ENCODE data around the gene CDK10. TPM values are rescaled to one million over a fixed set of nuclear protein-coding genes. Genes with fewer than 3 reads are reported as not detected.

Gene CDK10
- total and polyA plus RNA-seq, 10 of the 15 experiments (the other 5 are each of a cell fraction or from before 2014, with no cell fraction given), result 1.5 to 58.7 (median 36.0) TPM

DNA sequence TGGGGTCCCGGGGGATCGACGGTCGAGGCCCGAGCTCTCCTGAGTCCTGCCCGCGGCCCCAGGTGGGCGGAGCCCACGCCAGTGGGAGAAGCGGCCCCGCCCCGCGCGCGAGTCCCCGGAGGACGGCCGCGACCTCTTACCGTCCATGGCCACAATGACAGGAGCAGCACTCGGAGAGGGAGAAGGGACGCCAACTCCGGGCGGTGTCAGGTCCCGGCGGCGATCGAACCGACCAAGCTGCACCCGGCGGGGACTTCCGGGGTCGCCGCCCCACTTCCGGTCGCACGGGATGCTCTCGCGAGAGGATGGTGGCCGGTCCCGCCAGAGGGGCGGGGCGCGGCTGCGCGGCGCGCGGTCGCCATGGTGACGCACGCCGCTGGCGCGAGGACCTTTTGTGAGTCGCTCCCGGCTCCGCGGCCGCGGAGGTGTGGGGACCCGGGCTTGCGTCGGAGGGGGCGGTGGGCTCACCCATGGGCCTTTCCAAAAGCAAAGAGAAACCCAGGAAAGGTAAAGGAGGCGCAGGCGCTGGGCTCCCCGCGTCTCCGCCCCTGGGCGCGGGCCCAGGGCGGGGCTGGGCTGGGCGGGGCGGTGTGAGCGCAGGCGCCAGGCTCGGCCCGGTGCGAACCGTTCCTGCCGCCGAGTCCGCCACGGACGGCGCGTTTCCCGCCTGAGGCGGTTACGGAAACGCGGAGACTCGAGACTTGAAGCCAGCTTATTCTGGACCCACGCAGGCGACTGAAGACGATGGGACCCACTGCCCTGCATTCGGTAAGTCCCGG is 28.9 kb upstream of the CDK10 start, which contains the start of the genes CHMP1A and SPATA33 (continued):
- TF ChIP-seq, protein P1, sequence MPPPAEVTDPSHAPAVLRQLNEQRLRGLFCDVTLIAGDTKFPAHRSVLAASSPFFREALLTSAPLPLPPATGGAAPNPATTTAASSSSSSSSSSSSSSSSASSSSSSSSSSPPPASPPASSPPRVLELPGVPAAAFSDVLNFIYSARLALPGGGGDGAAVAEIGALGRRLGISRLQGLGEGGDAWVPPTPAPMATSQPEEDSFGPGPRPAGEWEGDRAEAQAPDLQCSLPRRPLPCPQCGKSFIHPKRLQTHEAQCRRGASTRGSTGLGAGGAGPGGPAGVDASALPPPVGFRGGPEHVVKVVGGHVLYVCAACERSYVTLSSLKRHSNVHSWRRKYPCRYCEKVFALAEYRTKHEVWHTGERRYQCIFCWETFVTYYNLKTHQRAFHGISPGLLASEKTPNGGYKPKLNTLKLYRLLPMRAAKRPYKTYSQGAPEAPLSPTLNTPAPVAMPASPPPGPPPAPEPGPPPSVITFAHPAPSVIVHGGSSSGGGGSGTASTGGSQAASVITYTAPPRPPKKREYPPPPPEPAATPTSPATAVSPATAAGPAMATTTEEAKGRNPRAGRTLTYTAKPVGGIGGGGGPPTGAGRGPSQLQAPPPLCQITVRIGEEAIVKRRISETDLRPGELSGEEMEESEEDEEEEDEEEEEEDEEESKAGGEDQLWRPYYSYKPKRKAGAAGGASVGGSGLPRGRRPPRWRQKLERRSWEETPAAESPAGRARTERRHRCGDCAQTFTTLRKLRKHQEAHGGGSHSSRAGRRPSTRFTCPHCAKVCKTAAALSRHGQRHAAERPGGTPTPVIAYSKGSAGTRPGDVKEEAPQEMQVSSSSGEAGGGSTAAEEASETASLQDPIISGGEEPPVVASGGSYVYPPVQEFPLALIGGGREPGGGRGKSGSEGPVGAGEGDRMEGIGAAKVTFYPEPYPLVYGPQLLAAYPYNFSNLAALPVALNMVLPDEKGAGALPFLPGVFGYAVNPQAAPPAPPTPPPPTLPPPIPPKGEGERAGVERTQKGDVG (CRISPR knock-in tag; IDR thresholded peaks at IDR 0.05), result no peak
- TF ChIP-seq, protein P2, sequence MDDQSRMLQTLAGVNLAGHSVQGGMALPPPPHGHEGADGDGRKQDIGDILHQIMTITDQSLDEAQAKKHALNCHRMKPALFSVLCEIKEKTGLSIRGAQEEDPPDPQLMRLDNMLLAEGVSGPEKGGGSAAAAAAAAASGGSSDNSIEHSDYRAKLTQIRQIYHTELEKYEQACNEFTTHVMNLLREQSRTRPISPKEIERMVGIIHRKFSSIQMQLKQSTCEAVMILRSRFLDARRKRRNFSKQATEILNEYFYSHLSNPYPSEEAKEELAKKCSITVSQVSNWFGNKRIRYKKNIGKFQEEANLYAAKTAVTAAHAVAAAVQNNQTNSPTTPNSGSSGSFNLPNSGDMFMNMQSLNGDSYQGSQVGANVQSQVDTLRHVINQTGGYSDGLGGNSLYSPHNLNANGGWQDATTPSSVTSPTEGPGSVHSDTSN (IDR thresholded peaks at IDR 0.05; ENCODE audit: insufficient replicate concordance, low read depth, low read length), result no peak
- TF ChIP-seq NFXL1 (IDR thresholded peaks at IDR 0.05; ENCODE audit: borderline replicate concordance) (no peak), JUNB (IDR thresholded peaks at IDR 0.05) (no peak), RAD21 (IDR thresholded peaks at IDR 0.05; ENCODE audit: insufficient read depth, low read depth, low read length) (no peak), TCF7 (IDR thresholded peaks at IDR 0.05; ENCODE audit: borderline replicate concordance) (no peak), SMARCA5 (IDR thresholded peaks at IDR 0.05) (no peak), POLR2AphosphoS2 (IDR thresholded peaks at IDR 0.05; ENCODE audit: low read depth, low read length) (peak; percentile 72; the same call in 1 of the 2 replicates), POLR2AphosphoS5 (IDR thresholded peaks at IDR 0.05; ENCODE audit: low read length) (peak; percentile 94), SPI1 (IDR thresholded peaks at IDR 0.05; ENCODE audit: borderline replicate concordance, insufficient read depth, low read depth, low read length) (no peak), MTA2 (IDR thresholded peaks at IDR 0.05; ENCODE audit: low read depth) (no peak), NFYB (IDR thresholded peaks at IDR 0.05; ENCODE audit: insufficient read depth, low read depth, low read length) (no peak), GATAD2B (conservative IDR thresholded peaks at IDR 0.05; ENCODE audit: low read depth) (peak; percentile 97), ZNF207 (IDR thresholded peaks at IDR 0.05; ENCODE audit: borderline replicate concordance) (no peak; the same call in 1 of the 2 replicates), BHLHE40 (IDR thresholded peaks at IDR 0.05; ENCODE audit: borderline replicate concordance in 1 of 2, low read depth in 2 of 2, low read length in 1 of 2) (peak in 1 of 2 experiments; percentile 63; a peak in 2 of 4 replicates), FOXK2 (IDR thresholded peaks at IDR 0.05) (no peak), SIN3A (IDR thresholded peaks at IDR 0.05; ENCODE audit: low read depth, low read length) (peak; percentile 95), SIX5 (IDR thresholded peaks at IDR 0.05; ENCODE audit: low read depth, low read length, severe bottlenecking) (peak; percentile 31), NRF1 (conservative IDR thresholded peaks at IDR 0.05; ENCODE audit: low read depth, low read length) (peak; percentile 27; the same call in 1 of the 2 replicates)
- TF ChIP-seq, protein P3, sequence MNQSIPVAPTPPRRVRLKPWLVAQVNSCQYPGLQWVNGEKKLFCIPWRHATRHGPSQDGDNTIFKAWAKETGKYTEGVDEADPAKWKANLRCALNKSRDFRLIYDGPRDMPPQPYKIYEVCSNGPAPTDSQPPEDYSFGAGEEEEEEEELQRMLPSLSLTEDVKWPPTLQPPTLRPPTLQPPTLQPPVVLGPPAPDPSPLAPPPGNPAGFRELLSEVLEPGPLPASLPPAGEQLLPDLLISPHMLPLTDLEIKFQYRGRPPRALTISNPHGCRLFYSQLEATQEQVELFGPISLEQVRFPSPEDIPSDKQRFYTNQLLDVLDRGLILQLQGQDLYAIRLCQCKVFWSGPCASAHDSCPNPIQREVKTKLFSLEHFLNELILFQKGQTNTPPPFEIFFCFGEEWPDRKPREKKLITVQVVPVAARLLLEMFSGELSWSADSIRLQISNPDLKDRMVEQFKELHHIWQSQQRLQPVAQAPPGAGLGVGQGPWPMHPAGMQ (IDR thresholded peaks at IDR 0.05; ENCODE audit: borderline replicate concordance), result no peak
- TF ChIP-seq, protein P4, sequence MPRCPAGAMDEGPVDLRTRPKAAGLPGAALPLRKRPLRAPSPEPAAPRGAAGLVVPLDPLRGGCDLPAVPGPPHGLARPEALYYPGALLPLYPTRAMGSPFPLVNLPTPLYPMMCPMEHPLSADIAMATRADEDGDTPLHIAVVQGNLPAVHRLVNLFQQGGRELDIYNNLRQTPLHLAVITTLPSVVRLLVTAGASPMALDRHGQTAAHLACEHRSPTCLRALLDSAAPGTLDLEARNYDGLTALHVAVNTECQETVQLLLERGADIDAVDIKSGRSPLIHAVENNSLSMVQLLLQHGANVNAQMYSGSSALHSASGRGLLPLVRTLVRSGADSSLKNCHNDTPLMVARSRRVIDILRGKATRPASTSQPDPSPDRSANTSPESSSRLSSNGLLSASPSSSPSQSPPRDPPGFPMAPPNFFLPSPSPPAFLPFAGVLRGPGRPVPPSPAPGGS (IDR thresholded peaks at IDR 0.05; ENCODE audit: borderline replicate concordance, insufficient read depth, low read depth, low read length, poor library complexity, severe bottlenecking), result no peak
- TF ChIP-seq, protein P5, sequence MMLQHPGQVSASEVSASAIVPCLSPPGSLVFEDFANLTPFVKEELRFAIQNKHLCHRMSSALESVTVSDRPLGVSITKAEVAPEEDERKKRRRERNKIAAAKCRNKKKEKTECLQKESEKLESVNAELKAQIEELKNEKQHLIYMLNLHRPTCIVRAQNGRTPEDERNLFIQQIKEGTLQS (IDR thresholded peaks at IDR 0.05; ENCODE audit: borderline replicate concordance, extremely low read depth, low read depth, low read length), result no peak
